HG03520 (cell line): ENCODE data around the gene PDE11A.
"Not testable (repeated sequence)": the region's sequence is repeated elsewhere in the genome, so short reads cannot be mapped to it uniquely, and the experiment has no call there.

Experiments
- ATAC-seq: cut with Tn5 transposase; IDR thresholded peaks from one replicate; pipeline ENCODE4 v1.9.1; 2021; ENCODE audit warnings: mild to moderate bottlenecking, moderate library complexity; ENCODE audit not compliant: unreplicated experiment

The PDE11A gene

GRCh38 chr2:178072383-178073301 lies at the start of gene PDE11A:
Gene PDE11A, minus strand, starts transcription at chr2:178072777. Its CDS starts 340 bp downstream, at chr2:178072437.
- ATAC-seq = peak; percentile 69

GRCh38 chr2:178119179-178119922 lies 46.8 kb upstream of the PDE11A start:
- no peak for ATAC-seq

GRCh38 chr2:178117725-178118124 lies 45.1 kb upstream of the PDE11A start:
- no peak for ATAC-seq

- ATAC-seq = no peak
Observed at GRCh38 chr2:178115271-178115670, 42.7 kb upstream of the PDE11A start.

GRCh38 chr2:178114462-178114861 lies 41.9 kb upstream of the PDE11A start:
- ATAC-seq = peak; percentile 46

GRCh38 chr2:178112202-178113152 lies 39.9 kb upstream of the PDE11A start, which contains the start of gene RBM45:
Gene RBM45, plus strand, starts transcription at chr2:178112437. Its CDS starts 110 bp downstream, at chr2:178112547.
- ATAC-seq = peak; percentile 84

GRCh38 chr2:178111743-178112142 lies 39.2 kb upstream of the PDE11A start:
- ATAC-seq = no peak

- ATAC-seq = no peak
Observed at GRCh38 chr2:178110681-178111080, 38.1 kb upstream of the PDE11A start.

- no peak for ATAC-seq
Observed at GRCh38 chr2:178109813-178110212, 37.2 kb upstream of the PDE11A start.

- no peak for ATAC-seq
Observed at GRCh38 chr2:178108176-178108575, 35.6 kb upstream of the PDE11A start.

- no peak for ATAC-seq
Observed at GRCh38 chr2:178106053-178106452, 33.5 kb upstream of the PDE11A start.

GRCh38 chr2:178105566-178105965 lies 33.0 kb upstream of the PDE11A start:
- ATAC-seq = no peak

- no peak for ATAC-seq
Observed at GRCh38 chr2:178101321-178102079, 28.9 kb upstream of the PDE11A start.

GRCh38 chr2:178093471-178093870 lies 20.9 kb upstream of the PDE11A start:
- no peak for ATAC-seq

- ATAC-seq = no peak
Observed at GRCh38 chr2:178088774-178089270, 16.2 kb upstream of the PDE11A start.

GRCh38 chr2:178084273-178084672 lies 11.7 kb upstream of the PDE11A start:
- no peak for ATAC-seq

GRCh38 chr2:178082408-178083045 lies 9.9 kb upstream of the PDE11A start:
- ATAC-seq = no peak

- ATAC-seq = not testable (repeated sequence)
Observed at GRCh38 chr2:178079279-178079678, 6.7 kb upstream of the PDE11A start.

GRCh38 chr2:178076130-178076529 lies 3.6 kb upstream of the PDE11A start:
- no peak for ATAC-seq
